T-helper 1 cell treated with Interleukin-12 subunit alpha and Interleukin-12 subunit beta and Interleukin-4 antibody, amounts not matched to agents 30 ng/mL and 1 ng/mL, for 36 hours (primary cell): Measurements from ENCODE around the gene VAV3. TPM values are rescaled to one million over a fixed set of nuclear protein-coding genes. Genes with fewer than 3 reads are reported as not detected.
"Not testable (repeated sequence)": the region's sequence is repeated elsewhere in the genome, so short reads cannot be mapped to it uniquely, and the experiment has no call there.

Experiments used
- intact Hi-C: fragments of 100-400 bp; cut with micrococcal nuclease; formaldehyde crosslinking; loops from one replicate; pipeline ENCODE4 v1.15.1; 2024
- total RNA-seq: library from RNA; stranded (reverse); gene quantifications from 2 replicates; pipeline ENCODE4 v1.2.3, GENCODE V29; 2022

VAV3 gene
- total RNA-seq, 1 donor from 2014 or later = 2.0 TPM

- intact Hi-C loops = loop anchor here (10.0 kb wide), 1 partner anchor 228 kb away; no protein-coding TSS in a partner anchor
These were observed 202.1 kb downstream of the VAV3 start for GRCh38 chr1:107762751-107763390.

- intact Hi-C loops = loop anchor here (10.0 kb wide), 1 partner anchor 225 kb away; no protein-coding TSS in a partner anchor
These were observed 204.9 kb downstream of the VAV3 start for GRCh38 chr1:107760065-107760464.

- intact Hi-C loops = loop anchor here (1.0 kb wide), 1 partner anchor 320 kb away; no protein-coding TSS in a partner anchor
These were observed 214.5 kb downstream of the VAV3 start for GRCh38 chr1:107750364-107750959.

- intact Hi-C loops = no loop called here
These were observed 216.4 kb downstream of the VAV3 start for GRCh38 chr1:107748531-107748930.

- intact Hi-C loops = no loop called here
These were observed 223.7 kb downstream of the VAV3 start for GRCh38 chr1:107741242-107741641.

- intact Hi-C loops = no loop called here
These were observed 224.4 kb downstream of the VAV3 start for GRCh38 chr1:107740579-107740978.

- intact Hi-C loops = no loop called here
These were observed 225.3 kb downstream of the VAV3 start for GRCh38 chr1:107739651-107740050.

- intact Hi-C loops = no loop called here
These were observed 225.8 kb downstream of the VAV3 start for GRCh38 chr1:107739201-107739600.

- intact Hi-C loops = not testable (repeated sequence)
These were observed 231.6 kb downstream of the VAV3 start for GRCh38 chr1:107733401-107733800.

GRCh38 chr1:107727866-107728265 lies 237.1 kb downstream of the VAV3 start:
- intact Hi-C loops = no loop called here

GRCh38 chr1:107726860-107727259 lies 238.1 kb downstream of the VAV3 start:
- intact Hi-C loops = no loop called here

GRCh38 chr1:107724648-107725047 lies 240.3 kb downstream of the VAV3 start:
- intact Hi-C loops = no loop called here

GRCh38 chr1:107720210-107720609 lies 244.8 kb downstream of the VAV3 start:
- intact Hi-C loops = not testable (repeated sequence)

GRCh38 chr1:107710005-107710404 lies 255.0 kb downstream of the VAV3 start:
- intact Hi-C loops = no loop called here

GRCh38 chr1:107707111-107707510 lies 257.9 kb downstream of the VAV3 start:
- intact Hi-C loops = no loop called here

GRCh38 chr1:107706182-107706581 lies 258.8 kb downstream of the VAV3 start:
- intact Hi-C loops = no loop called here

- intact Hi-C loops = no loop called here
These were observed 260.1 kb downstream of the VAV3 start for GRCh38 chr1:107704911-107705310.

GRCh38 chr1:107702946-107703571 lies 261.9 kb downstream of the VAV3 start:
- intact Hi-C loops = no loop called here

GRCh38 chr1:107700651-107701050 lies 264.3 kb downstream of the VAV3 start:
- intact Hi-C loops = not testable (repeated sequence)

- intact Hi-C loops = no loop called here
These were observed 266.8 kb downstream of the VAV3 start for GRCh38 chr1:107698161-107698560.

- intact Hi-C loops = no loop called here
These were observed 269.6 kb downstream of the VAV3 start for GRCh38 chr1:107695341-107695740.

- intact Hi-C loops = no loop called here
These were observed 272.2 kb downstream of the VAV3 start for GRCh38 chr1:107692580-107693345.
